A673 (cell line): Measurements from ENCODE around the gene TUBB4A.

Source experiments
- EZH2 ChIP-seq: fragments of 200-600 bp; sonication (generic); IDR thresholded peaks from 2 replicates; pipeline ENCODE4 v1.6.1; 2017; ENCODE audit warnings: borderline replicate concordance, low read depth, mild to moderate bottlenecking, mixed read lengths, antibody characterized with exemption, low read length; ENCODE audit not compliant: poor library complexity, severe bottlenecking
- TF ChIP-seq, protein P1 (sequence below): fragments of 300-800, 200-600 bp; sonication (generic); conservative IDR thresholded peaks from 2 replicates; pipeline ENCODE4 v1.5.1; 2017; ENCODE audit warnings: low read depth, mild to moderate bottlenecking, antibody characterized with exemption, low read length, moderate library complexity, mixed read lengths

GRCh38 chr19:6457958-6458694 lies 44.0 kb downstream of the TUBB4A start:
- TF ChIP-seq, protein P1, sequence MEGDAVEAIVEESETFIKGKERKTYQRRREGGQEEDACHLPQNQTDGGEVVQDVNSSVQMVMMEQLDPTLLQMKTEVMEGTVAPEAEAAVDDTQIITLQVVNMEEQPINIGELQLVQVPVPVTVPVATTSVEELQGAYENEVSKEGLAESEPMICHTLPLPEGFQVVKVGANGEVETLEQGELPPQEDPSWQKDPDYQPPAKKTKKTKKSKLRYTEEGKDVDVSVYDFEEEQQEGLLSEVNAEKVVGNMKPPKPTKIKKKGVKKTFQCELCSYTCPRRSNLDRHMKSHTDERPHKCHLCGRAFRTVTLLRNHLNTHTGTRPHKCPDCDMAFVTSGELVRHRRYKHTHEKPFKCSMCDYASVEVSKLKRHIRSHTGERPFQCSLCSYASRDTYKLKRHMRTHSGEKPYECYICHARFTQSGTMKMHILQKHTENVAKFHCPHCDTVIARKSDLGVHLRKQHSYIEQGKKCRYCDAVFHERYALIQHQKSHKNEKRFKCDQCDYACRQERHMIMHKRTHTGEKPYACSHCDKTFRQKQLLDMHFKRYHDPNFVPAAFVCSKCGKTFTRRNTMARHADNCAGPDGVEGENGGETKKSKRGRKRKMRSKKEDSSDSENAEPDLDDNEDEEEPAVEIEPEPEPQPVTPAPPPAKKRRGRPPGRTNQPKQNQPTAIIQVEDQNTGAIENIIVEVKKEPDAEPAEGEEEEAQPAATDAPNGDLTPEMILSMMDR, result no peak
- no peak for TF ChIP-seq EZH2
